Neuronal stem cell (in vitro differentiated cells): Measurements from ENCODE around the gene TICRR.
A peak's percentile ranks its signal among the peaks of the same experiment; 100 is the strongest.

ENCODE experiments used
- DNase-seq: peaks from one replicate; pipeline ENCODE4 v3.0.0-alpha.2; 2013; ENCODE audit warnings: low spot score
- H2AFZ ChIP-seq: one replicate; pipeline ENCODE4 v1.6.1; 2013; ENCODE audit warnings: mild to moderate bottlenecking, low read length, inconsistent platforms
- H2AK5ac ChIP-seq: 2 replicates; pipeline ENCODE4 v1.6.1; 2013; ENCODE audit warnings: low read depth, mild to moderate bottlenecking, inconsistent platforms, low read length, moderate library complexity, mixed read lengths
- H2BK120ac ChIP-seq: 2 replicates; pipeline ENCODE4 v1.6.1; 2013; ENCODE audit warnings: low read depth, mild to moderate bottlenecking, inconsistent platforms, low read length, moderate library complexity, mixed read lengths
- H2BK12ac ChIP-seq: one replicate; pipeline ENCODE4 v1.6.1; 2013; ENCODE audit warnings: low read length, inconsistent platforms
- H2BK15ac ChIP-seq: 2 replicates; pipeline ENCODE4 v1.6.1; 2013; ENCODE audit warnings: mild to moderate bottlenecking, low read length, inconsistent platforms, mixed read lengths
- H2BK5ac ChIP-seq: one replicate; pipeline ENCODE4 v1.6.1; 2013; ENCODE audit warnings: inconsistent platforms, mild to moderate bottlenecking, low read length, moderate library complexity
- H3K14ac ChIP-seq: one replicate; pipeline ENCODE4 v1.6.1; 2013; ENCODE audit warnings: low read length, inconsistent platforms
- H3K18ac ChIP-seq: 2 replicates; pipeline ENCODE4 v1.6.1; 2013; ENCODE audit warnings: low read length, inconsistent platforms
- H3K23ac ChIP-seq: 2 replicates; pipeline ENCODE4 v1.6.1; 2013; ENCODE audit warnings: low read depth, mild to moderate bottlenecking, mixed read lengths, low read length, inconsistent platforms; ENCODE audit not compliant: poor library complexity
- H3K27ac ChIP-seq: replicated peaks from 3 replicates; pipeline ENCODE4 v1.5.1; 2013; ENCODE audit warnings: low read length, inconsistent platforms
- H3K27me3 ChIP-seq, 3 experiments: 2 replicates each; pipeline ENCODE4 v1.6.1; 2013; ENCODE audit warnings: low read length in 3 of 3, mild to moderate bottlenecking in 2 of 3, inconsistent platforms in 1 of 3, low read depth in 1 of 3, mixed read lengths in 1 of 3, moderate library complexity in 1 of 3; ENCODE audit not compliant: control insufficient read depth in 3 of 3, insufficient read depth in 3 of 3
- H3K36me3 ChIP-seq, 2 donors: replicated peaks in 1 of 2; 2 replicates each; pipeline ENCODE4 v1.6.1; 2013; ENCODE audit warnings: low read length in 2 of 2; ENCODE audit not compliant: control insufficient read depth in 2 of 2, insufficient read depth in 2 of 2
- H3K4ac ChIP-seq: 2 replicates; pipeline ENCODE4 v1.6.1; 2013; ENCODE audit warnings: inconsistent platforms, mild to moderate bottlenecking, low read length, moderate library complexity
- H3K4me1 ChIP-seq, 2 donors: 1 replicate in 1 of 2; 2 replicates in 1 of 2; pipeline ENCODE4 v1.6.1; 2013; ENCODE audit warnings: low read length in 2 of 2, low read depth in 1 of 2; ENCODE audit not compliant: control insufficient read depth in 2 of 2, insufficient read depth in 1 of 2
- H3K4me2 ChIP-seq: one replicate; pipeline ENCODE4 v1.6.1; 2013; ENCODE audit warnings: mild to moderate bottlenecking, low read length, inconsistent platforms; ENCODE audit not compliant: insufficient read depth, poor library complexity, severe bottlenecking
- H3K4me3 ChIP-seq, 2 donors: 2 replicates each; pipeline ENCODE4 v1.5.1; 2013; ENCODE audit warnings: low read length in 2 of 2, mild to moderate bottlenecking in 2 of 2, inconsistent platforms in 1 of 2, moderate library complexity in 1 of 2
- H3K79me1 ChIP-seq: one replicate; pipeline ENCODE4 v1.6.1; 2013; ENCODE audit warnings: low read depth, mild to moderate bottlenecking, inconsistent platforms, low read length, moderate library complexity
- H3K9ac ChIP-seq: one replicate; pipeline ENCODE4 v1.6.1; 2013; ENCODE audit warnings: mild to moderate bottlenecking, low read depth, low read length, inconsistent platforms; ENCODE audit not compliant: poor library complexity
- H3K9me3 ChIP-seq, 2 donors: replicated peaks in 1 of 2; 2 replicates each; pipeline versions ENCODE3 to v1.6.1; 2013; ENCODE audit warnings: low read length in 2 of 2, mild to moderate bottlenecking in 2 of 2, inconsistent platforms in 1 of 2, low read depth in 1 of 2, mixed read lengths in 1 of 2, moderate library complexity in 1 of 2; ENCODE audit not compliant: control insufficient read depth in 2 of 2, insufficient read depth in 1 of 2
- H4K8ac ChIP-seq: one replicate; pipeline ENCODE4 v1.6.1; 2013; ENCODE audit warnings: low read depth, mild to moderate bottlenecking, inconsistent platforms, low read length, moderate library complexity
- H4K91ac ChIP-seq: one replicate; pipeline ENCODE4 v1.6.1; 2013; ENCODE audit warnings: low read length, low read depth, mild to moderate bottlenecking, inconsistent platforms; ENCODE audit not compliant: poor library complexity
- WGBS, 2 donors: extraction: QIAGEN DNeasy Blood & Tissue Kit; methylation state at CpG; one replicate each; pipeline ENCODE4 v1.1.7; 2013; ENCODE audit warnings: missing lambda C conversion rate in 2 of 2, mixed read lengths in 1 of 2; ENCODE audit not compliant: insufficient read length in 2 of 2, insufficient replicate concordance in 1 of 2; ENCODE audit errors: extremely low coverage in 2 of 2; 5-methylcytosine and 5-hydroxymethylcytosine counted together

The TICRR gene

GRCh38 chr15:89649013-89649625, 73.8 kb downstream of the TICRR start:
- H3K27ac ChIP-seq: no peak overlapping the region
- DNase-seq: no peak
- H3K18ac ChIP-seq: no peak overlapping the region
- no peak overlapping the region for H4K8ac ChIP-seq
- no peak overlapping the region for H3K9ac ChIP-seq
- H3K4me1 ChIP-seq: peaks cover 0 to 1% of the 10 kb centered on the region in 2 donors
- H2BK12ac ChIP-seq: no peak overlapping the region
- H2AFZ ChIP-seq: no peak overlapping the region
- no peak overlapping the region for H2AK5ac ChIP-seq
- H3K9me3 ChIP-seq: no peaks in the 10 kb centered on the region
- no peak overlapping the region for H3K4me2 ChIP-seq
- H2BK120ac ChIP-seq: no peak overlapping the region
- WGBS, 2 donors: no CpG with 5 or more reads among the region's 37 CpGs
- H3K36me3 ChIP-seq: peaks cover 22 to 37% of the 10 kb centered on the region in 2 donors
- peak overlapping the region; percentile 55 for H3K23ac ChIP-seq
- no peak overlapping the region for H2BK5ac ChIP-seq
- no peaks in the 10 kb centered on the region for H3K27me3 ChIP-seq
- H3K4me3 ChIP-seq: peak overlapping the region in 1 of 2 donors; percentile 9
- H3K14ac ChIP-seq: no peak overlapping the region
- no peak overlapping the region for H2BK15ac ChIP-seq
- no peak overlapping the region for H3K4ac ChIP-seq
- H3K79me1 ChIP-seq: peaks cover 8% of the 10 kb centered on the region
- no peak overlapping the region for H4K91ac ChIP-seq

GRCh38 chr15:89649716-89650115, 74.4 kb downstream of the TICRR start:
- DNase-seq: no peak
- H3K36me3 ChIP-seq: peaks cover 22 to 35% of the 10 kb centered on the region in 2 donors

GRCh38 chr15:89652131-89652530, 76.9 kb downstream of the TICRR start:
- Histone ChIP-seq H3K27me3 (peaks cover 0 to 6% (median 0%) of the 10 kb centered on the region in 3 experiments), H3K4me1 (peaks cover 2 to 6% of the 10 kb centered on the region in 2 donors), H2BK120ac (no peak overlapping the region), H4K8ac (no peak overlapping the region), H4K91ac (no peak overlapping the region), H3K9me3 (no peaks in the 10 kb centered on the region), H3K18ac (no peak overlapping the region), H3K14ac (no peak overlapping the region), H2AK5ac (no peak overlapping the region), H3K4me3 (peak overlapping the region in 1 of 2 donors; percentile 9), H3K4me2 (no peak overlapping the region), H2BK5ac (no peak overlapping the region), H3K79me1 (peaks cover 18% of the 10 kb centered on the region), H3K23ac (no peak overlapping the region), H3K4ac (no peak overlapping the region), H2BK15ac (no peak overlapping the region), H2BK12ac (no peak overlapping the region), H3K36me3 (peaks cover 16 to 23% of the 10 kb centered on the region in 2 donors), H3K27ac (no peak overlapping the region), H3K9ac (no peak overlapping the region), H2AFZ (no peak overlapping the region)
- no peak for DNase-seq
- no CpG with 5 or more reads among the region's 7 CpGs for WGBS, 2 donors

More at GRCh38 chr15:89649716-89650115, 74.4 kb downstream of the TICRR start:
- Histone ChIP-seq H3K18ac (no peak overlapping the region), H3K4me1 (peaks cover 2 to 5% of the 10 kb centered on the region in 2 donors), H2BK5ac (no peak overlapping the region), H2AFZ (no peak overlapping the region), H3K9me3 (no peaks in the 10 kb centered on the region), H4K91ac (no peak overlapping the region), H3K79me1 (peaks cover 13% of the 10 kb centered on the region), H3K27me3 (no peaks in the 10 kb centered on the region), H2BK15ac (no peak overlapping the region), H3K4me2 (no peak overlapping the region), H2AK5ac (no peak overlapping the region), H2BK12ac (no peak overlapping the region), H3K9ac (no peak overlapping the region), H3K4ac (no peak overlapping the region), H4K8ac (no peak overlapping the region), H2BK120ac (no peak overlapping the region), H3K27ac (no peak overlapping the region), H3K23ac (no peak overlapping the region), H3K4me3 (no peak overlapping the region), H3K14ac (no peak overlapping the region)
- WGBS, 2 donors: no CpG with 5 or more reads among the region's 15 CpGs

- H3K9me3 ChIP-seq: no peaks in the 10 kb centered on the region
- no CpG with 5 or more reads among the region's 16 CpGs for WGBS, 2 donors
- H2BK5ac ChIP-seq: peak overlapping the region; percentile 75
- no peak overlapping the region for H3K27ac ChIP-seq
- H3K36me3 ChIP-seq: peaks cover 16 to 22% of the 10 kb centered on the region in 2 donors
- DNase-seq: no peak
- H3K4me1 ChIP-seq: peaks cover 2 to 5% of the 10 kb centered on the region in 2 donors
- H2BK12ac ChIP-seq: no peak overlapping the region
- no peak overlapping the region for H3K4me3 ChIP-seq
- H3K27me3 ChIP-seq: peaks cover 0 to 6% (median 0%) of the 10 kb centered on the region in 3 experiments
- no peak overlapping the region for H3K23ac ChIP-seq
- H3K4me2 ChIP-seq: no peak overlapping the region
- H2BK120ac ChIP-seq: no peak overlapping the region
- H3K18ac ChIP-seq: no peak overlapping the region
- H2AFZ ChIP-seq: no peak overlapping the region
- H3K9ac ChIP-seq: peak overlapping the region; percentile 60
- H2BK15ac ChIP-seq: no peak overlapping the region
- no peak overlapping the region for H3K4ac ChIP-seq
- H2AK5ac ChIP-seq: no peak overlapping the region
- H4K8ac ChIP-seq: peak overlapping the region; percentile 17
- peaks cover 18% of the 10 kb centered on the region for H3K79me1 ChIP-seq
- no peak overlapping the region for H4K91ac ChIP-seq
- peak overlapping the region; percentile 71 for H3K14ac ChIP-seq
These were observed 77.4 kb downstream of the TICRR start for GRCh38 chr15:89652666-89653065.
